GM18951 (cell line): ENCODE measurements around the gene CPT1A.
A peak's percentile ranks its signal among the peaks of the same experiment; 100 is the strongest.

Experiments used
- POLR2A ChIP-seq: IDR thresholded peaks from 4 replicates; pipeline ENCODE4 v1.6.1; 2011; ENCODE audit warnings: mild to moderate bottlenecking; ENCODE audit not compliant: insufficient read length, insufficient read depth; ENCODE audit errors: extremely low read depth
- in situ Hi-C: fragments of 300-500 bp; cut with MboI; formaldehyde crosslinking; loops from one replicate; pipeline ENCODE4 v1.12.0; 2022; ENCODE audit warnings: low sequenced_read_pairs, mixed read lengths, inconsistent platforms; ENCODE audit not compliant: unreplicated experiment

CPT1A gene

DNA sequence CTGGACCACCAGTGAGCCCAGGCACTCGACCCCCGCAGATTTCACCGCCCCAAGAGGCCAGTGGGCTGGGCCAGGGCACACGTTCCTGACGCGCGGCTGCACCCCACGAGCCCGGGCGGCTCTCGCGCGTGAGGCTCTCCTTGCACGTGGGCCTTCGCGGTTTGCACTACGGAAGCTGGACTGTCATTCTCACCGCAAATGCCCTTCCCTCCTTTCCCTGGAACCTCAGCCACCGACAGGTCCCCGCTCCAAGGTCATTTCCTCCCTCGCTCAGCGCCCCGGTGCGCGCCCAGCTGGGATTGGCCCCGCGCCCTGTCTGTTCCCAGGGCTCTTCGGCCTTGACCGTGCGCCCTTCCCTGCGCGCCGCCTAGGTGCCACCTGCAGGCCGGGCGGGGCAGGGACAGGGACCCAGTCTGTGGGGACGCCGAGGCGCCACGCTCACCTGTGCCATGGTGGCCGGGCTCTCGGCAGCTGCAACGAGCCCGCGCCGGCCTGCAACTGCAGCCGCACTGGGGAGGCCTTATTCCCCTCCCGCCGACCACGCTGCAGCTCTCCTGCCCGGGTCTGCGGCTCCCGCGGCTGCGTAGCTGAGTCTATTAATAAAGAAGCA, 2.1 kb upstream of the CPT1A start:
- in situ Hi-C loops, result no loop called here
- TF ChIP-seq POLR2A, result peak; percentile 33

DNA sequence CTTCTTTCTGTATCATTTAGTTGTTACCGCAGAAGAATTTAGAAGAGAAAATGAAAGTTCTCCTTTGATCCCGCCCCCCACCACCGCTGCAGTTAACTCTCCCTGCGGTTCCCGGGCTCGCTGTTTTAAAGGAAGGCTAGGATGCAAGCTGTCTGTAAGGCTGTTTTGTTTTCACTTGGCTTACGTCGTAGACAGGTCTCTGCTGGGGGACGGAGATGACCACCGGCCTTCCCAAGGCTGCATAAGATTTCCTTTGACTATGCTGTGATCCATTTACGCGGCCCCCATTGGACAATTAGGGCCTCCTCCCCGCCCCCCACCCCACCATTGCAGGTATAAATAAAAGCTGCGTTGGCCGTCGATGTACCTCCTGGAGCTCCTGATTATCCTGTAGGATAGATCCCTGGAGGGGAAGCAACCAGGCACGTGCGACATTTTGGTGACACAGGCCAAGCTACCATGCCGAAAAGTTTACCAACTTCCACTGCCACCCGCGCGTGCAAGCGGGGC, 1.4 kb upstream of the CPT1A start:
- in situ Hi-C loops, result no loop called here
- peak; percentile 19 for TF ChIP-seq POLR2A

DNA sequence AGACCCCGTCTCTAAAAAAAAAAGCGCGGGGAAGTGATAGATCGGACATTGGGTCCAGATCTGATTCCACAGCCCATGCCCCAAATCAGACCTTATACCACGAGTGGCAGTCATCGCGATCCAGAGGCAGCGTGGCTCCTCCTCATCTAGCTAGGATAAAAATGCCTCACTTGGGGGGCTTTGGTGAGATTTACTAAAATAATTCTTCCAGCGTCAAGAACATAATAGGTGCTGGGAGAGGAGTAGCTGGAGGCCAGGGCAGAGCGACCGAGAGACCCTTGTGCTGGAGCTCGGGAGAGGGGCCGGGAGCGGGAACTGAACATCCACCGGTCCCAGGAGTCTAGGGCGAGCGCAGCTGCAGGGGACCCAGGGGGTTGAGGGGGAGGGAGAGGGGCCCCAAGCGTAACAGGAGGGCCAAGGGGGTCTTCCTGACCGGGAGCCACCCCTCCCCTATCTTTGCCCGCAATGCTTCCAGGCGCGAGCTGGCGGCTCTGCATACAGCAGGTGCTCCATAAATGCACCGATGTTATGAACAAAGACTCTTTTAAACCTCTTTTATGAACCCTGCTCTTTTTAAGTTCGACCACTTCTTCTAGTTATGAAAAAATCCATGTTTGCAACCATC, 823 bp upstream of the CPT1A start:
- in situ Hi-C loops, result no loop called here
- TF ChIP-seq POLR2A, result no peak

DNA sequence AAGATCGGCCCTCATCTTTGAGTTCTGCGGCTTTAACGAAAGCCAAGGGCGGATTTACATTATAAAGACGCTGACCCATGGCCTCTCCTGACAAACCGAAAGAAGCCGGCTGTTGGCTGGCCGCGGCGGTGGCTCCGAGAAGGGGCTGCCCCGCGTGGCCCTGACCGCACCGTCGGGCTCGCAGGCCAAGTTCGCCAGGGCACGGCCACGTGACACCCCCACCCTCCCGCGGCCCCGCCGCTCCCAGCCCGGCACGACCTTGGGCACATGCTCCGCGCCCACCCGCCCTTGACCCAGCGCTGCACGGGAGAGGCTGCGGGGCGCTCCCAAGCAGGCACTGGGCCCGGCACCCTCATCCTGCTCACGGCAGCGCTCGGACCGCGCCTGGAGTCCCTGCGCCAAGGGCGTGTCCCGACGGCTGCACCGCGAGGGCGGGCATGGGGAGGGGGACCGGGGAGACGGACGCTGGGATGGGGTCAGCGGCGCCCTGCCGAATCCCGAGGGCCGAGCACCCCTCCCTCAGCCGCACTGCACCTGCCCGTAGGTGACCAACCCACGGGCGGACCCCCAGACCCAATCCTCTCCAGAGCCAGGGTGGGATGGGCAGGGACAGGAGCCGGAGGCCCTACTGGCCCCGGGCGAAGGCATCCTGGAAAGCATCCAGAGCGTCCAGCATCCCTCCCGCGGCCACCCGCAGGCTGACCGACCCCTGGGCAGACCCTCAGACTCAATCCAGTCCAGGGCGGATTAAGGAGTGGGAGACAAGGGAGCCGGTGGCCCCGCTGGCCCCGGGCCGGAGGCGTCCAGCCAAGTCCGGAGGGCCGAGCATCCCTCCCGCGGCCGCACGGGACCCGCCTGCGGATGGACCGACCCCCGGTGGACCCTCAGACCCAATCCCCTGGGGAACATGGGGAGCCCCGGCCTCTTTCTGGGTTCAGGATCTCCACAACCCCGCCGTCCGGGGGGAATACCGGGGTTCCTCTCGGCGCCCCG, 759 bp downstream of the CPT1A start:
- in situ Hi-C loops, result no loop called here
- no peak for TF ChIP-seq POLR2A

DNA sequence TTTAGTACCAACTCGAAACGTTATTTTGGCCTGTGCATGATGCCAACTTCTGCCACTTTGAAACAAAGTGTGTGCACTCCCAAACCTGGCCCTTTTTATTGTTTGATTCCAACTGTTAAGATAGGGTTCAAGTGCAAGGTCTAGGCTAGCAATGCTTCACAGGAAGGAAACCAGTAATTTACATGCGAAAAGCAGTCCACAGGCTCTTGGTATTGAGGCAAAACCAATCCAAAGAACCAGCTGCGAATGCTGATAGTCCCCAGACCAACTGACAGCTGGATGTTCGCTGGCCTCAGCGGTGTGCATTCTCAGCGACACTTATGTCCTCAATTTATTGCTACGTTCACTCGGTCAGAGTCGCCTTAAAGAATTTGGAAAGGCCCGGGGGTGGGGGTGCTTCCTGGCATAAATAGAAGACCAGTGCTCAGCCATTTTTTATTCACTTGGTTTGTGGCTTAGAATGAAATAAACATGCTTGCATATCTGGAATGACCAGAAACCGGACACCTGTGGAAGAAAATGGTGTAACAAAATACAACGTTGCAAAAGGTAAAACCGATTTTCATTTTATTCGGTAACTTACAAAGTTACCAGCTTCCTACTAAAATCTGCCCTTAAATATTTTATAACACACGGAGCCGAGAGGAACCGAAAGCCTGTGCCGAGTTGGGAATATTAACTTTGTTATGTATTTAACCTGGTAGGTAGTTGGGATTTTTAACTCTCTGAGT, 1.6 kb downstream of the CPT1A start:
- in situ Hi-C loops, result no loop called here
- no peak for TF ChIP-seq POLR2A

DNA sequence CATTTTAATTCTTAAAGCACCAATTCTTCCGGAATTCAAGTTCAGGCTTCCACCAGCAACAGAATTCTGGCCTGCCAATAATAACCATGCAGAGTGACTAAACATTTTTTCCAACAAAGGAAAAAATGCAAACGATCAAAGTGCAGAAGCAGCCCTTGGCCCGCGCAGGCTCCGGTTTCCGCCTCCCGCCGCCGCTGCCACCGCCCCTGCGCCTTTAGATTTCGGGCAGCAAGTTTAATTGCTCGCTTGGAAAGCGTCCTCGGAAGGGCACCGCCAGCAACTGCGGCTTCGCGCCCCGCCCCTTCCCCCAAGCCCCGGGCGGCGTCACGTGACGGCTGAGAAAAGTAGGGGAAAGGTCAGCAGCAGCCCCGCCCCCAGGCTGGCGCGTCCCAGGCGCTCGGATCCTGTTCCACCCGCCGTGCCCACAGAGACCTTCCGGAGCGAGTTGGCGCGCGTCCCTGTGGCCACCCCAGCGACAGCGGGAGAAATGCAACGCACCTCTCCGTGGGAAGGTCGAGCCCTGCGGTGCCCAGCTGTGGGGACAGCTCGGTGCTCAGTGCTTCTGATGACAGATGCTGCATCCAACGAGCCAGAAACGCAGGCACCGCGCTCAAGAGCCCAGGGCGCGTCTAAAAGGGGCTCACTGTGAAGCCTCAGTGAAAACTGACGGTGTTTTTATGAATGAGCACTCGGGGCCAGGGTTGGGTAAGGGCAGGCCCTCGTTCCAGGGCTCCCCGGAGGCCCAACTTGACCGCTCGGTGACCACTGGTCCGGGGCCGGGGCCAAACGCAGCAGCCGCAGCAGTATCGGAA, 2.5 kb downstream of the CPT1A start:
- peak; percentile 56 for TF ChIP-seq POLR2A
- in situ Hi-C loops, result no loop called here

DNA sequence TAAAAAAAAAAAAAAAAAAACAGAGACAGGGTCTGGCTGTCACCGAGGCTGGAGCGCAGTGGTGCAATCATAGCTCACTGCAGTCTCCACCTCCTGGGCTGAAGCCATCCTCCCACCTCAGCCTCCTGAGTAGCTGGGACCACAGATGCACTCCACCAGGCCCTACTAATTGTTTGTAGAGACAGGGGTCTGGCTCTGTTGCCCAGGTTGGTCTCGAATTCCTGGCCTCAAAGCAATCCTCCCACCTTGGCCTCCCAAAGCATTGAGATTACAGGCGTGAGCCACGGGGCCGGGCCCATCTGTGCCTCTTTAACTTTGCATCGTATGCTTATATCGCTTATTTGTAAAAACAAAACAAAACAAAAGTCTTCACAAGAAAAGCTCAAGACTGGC, 3.1 kb downstream of the CPT1A start:
- no peak for TF ChIP-seq POLR2A
- in situ Hi-C loops, result no loop called here

DNA sequence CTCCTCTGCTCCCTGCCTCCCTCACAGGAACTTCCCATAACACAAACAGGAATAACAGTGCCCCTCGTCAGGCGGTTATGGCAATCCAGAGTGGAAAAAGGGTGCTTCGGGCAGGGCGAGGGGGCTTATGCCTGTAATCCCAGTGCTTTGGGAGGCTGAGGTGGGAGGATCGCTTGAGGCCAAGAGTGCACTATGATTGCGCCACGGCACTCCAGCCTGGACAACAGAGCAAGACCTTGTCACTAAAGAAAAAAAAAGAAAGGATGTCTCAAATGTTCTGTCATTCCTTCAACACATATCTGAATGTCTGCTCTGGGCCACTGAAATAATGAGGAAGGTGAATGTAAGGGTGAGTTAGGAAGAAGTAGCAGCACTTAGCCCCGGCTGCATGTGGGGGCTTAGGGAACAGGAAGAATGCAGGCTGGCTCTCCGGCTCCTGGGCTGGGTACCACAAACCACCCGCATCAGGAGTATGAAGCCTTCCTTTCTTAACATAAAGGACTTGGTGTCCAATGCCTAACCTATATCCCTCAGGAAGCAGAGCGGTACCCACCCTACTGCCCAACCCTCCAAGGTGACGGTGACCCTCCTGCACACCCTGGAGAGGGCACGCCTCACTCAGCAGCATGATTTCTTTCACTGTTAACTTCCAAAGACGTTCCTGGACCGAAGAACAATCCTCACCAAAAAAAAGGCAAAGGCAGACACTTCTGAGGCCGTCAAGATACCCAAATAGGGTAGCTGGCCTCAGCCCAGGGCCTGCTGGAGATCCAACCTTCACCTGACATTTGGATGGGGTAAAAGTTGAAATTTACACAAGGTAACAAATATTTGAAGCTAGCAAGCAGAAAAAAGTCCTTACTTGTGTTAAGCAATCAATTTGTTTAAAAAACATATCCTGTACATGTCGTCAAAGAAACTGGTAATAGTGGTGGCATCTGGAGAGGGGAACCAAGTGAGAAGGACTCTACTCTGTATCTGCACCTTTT, 3.8 kb downstream of the CPT1A start:
- in situ Hi-C loops, result no loop called here
- no peak for TF ChIP-seq POLR2A

DNA sequence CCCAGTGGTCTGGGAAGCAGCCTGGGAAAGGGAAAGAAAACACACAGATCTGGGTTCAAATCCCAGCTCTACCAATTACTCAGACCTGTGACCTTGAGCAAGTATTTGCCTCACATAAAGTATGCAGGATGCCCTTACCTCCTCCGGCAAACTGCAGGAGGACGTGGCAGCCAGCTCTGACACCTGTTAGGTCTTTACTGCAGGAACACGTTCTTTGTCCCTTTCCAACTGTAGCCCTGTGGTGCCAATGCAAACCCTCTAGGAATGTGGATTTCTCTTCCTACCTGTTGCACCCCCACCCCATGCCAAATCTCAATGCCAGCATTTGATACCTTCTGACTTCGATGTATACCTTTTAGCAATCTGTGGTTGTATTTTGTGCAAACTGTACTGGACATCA, 6.0 kb downstream of the CPT1A start:
- in situ Hi-C loops, result no loop called here

DNA sequence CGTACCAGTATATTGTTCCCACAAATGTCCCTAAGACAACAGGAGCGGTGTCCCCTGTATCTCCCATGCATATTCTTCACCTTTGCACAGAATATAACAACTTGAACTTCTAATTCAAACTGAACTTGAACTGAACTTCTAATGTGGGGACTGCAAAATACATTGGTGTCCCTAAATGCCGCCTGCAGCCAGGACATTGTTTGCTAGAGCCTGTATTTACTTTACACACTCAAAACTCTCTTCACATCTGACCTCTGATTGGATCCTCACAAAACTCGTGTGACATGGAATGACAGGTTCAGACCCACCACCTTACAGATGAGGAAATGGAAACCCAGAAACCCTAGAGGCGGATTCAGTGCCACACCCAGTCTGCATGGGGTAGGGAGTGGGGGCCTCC, 6.4 kb downstream of the CPT1A start:
- in situ Hi-C loops, result no loop called here
- TF ChIP-seq POLR2A, result no peak

More for the DNA sequence above, 6.0 kb downstream of the CPT1A start:
- TF ChIP-seq POLR2A, result no peak
